ENCODE results near the gene SORCS2. TPM values are rescaled to one million over a fixed set of nuclear protein-coding genes. Genes with fewer than 3 reads are reported as not detected.

Gene SORCS2
- total and polyA plus RNA-seq, 2 of the 4 experiments (the other 2 are of a cell fraction) = 0.36 to 0.62 TPM

GRCh38 chr4:7295197-7295910 lies 103.0 kb downstream of the SORCS2 start:
- Histone ChIP-seq H3K14ac (replicated peaks; ENCODE audit: low read depth, low read length) (no peak overlapping the region), H3K4ac (ENCODE audit: low read depth, low read length) (no peak overlapping the region), H2BK5ac (ENCODE audit: low read depth, low read length, poor library complexity, severe bottlenecking) (no peak overlapping the region), H3K36me3 (ENCODE audit: control insufficient read depth, insufficient read depth, low read length) (no peaks in the 10 kb centered on the region), H2AK9ac (replicated peaks; ENCODE audit: low read depth, low read length, poor library complexity) (no peak overlapping the region), H3K27me3 (ENCODE audit: control insufficient read depth, insufficient read depth, low read length) (peaks cover 42% of the 10 kb centered on the region), H3K9me1 (ENCODE audit: insufficient read depth, low read length) (no peaks in the 10 kb centered on the region), H3K56ac (ENCODE audit: extremely low read depth, insufficient read depth, low read length) (no peak overlapping the region), H2AFZ (replicated peaks; ENCODE audit: low read length, poor library complexity) (no peak overlapping the region), H3K23ac (ENCODE audit: low read depth, low read length) (no peak overlapping the region), H3K9ac (ENCODE audit: low read depth, low read length) (no peak overlapping the region), H3K9me3 (ENCODE audit: control insufficient read depth, insufficient read depth, low read length) (no peaks in the 10 kb centered on the region), H3K4me3 (ENCODE audit: insufficient read depth, low read depth, low read length) (no peak overlapping the region), H4K8ac (ENCODE audit: low read depth in 2 of 2, low read length in 2 of 2) (no peak overlapping the region), H2BK120ac (ENCODE audit: low read depth, low read length) (no peak overlapping the region), H4K91ac (ENCODE audit: insufficient read depth, low read depth, low read length) (no peak overlapping the region), H4K20me1 (ENCODE audit: insufficient read depth, low read length) (no peaks in the 10 kb centered on the region), H3K18ac (ENCODE audit: low read depth, low read length) (no peak overlapping the region), H3K4me1 (ENCODE audit: control insufficient read depth, insufficient read depth, low read length) (no peaks in the 10 kb centered on the region), H2BK15ac (ENCODE audit: low read depth, low read length) (no peak overlapping the region), H2AK5ac (ENCODE audit: low read depth, low read length) (no peak overlapping the region), H3K4me2 (ENCODE audit: low read depth, low read length) (no peak overlapping the region), H2BK20ac (ENCODE audit: low read depth, low read length) (no peak overlapping the region), H3K79me1 (ENCODE audit: low read depth in 1 of 2, low read length in 2 of 2) (no peaks in the 10 kb centered on the region), H4K5ac (ENCODE audit: low read depth, low read length) (no peak overlapping the region), H3K27ac (ENCODE audit: insufficient read depth, low read length) (no peak overlapping the region)
- ATAC-seq (ENCODE audit: low read depth) (no peak; the same call in 1 of the 2 replicates), DNase-seq (no peak)
- CTCF ChIA-PET = no interaction called here
- POLR2A ChIA-PET (ENCODE audit: unreplicated experiment) = interaction anchor here (0.9 kb wide), 1 partner anchor 104 kb away, joined by 3 read pairs; no protein-coding TSS in a partner anchor
- no TSS peak for BruUV-seq (replicated peaks)
- intact Hi-C loops (cut with micrococcal nuclease) (no loop called here), dilution Hi-C loops (cut with HindIII; ENCODE audit: low sequenced_read_pairs, unreplicated experiment) (no loop called here), in situ Hi-C loops (cut with MboI; ENCODE audit: low sequenced_read_pairs) (no loop called here)
- WGBS, 2 experiments (ENCODE audit: extremely low coverage in 2 of 2, insufficient read length in 1 of 2) = 56% methylated on average over 8 of the region's 22 CpGs; no CpG with 5 or more reads in 1 of the 2 experiments
- no peak for TF ChIP-seq NFE2L2 (IDR thresholded peaks at IDR 0.05; ENCODE audit: low read depth, low read length)
- no peak for TF ChIP-seq RFX5 (IDR thresholded peaks at IDR 0.05; ENCODE audit: low read depth, low read length)
- TF ChIP-seq CTCF (conservative IDR thresholded peaks at IDR 0.05; ENCODE audit: low read depth, low read length) = no peak
- no peak for TF ChIP-seq RAD21 (IDR thresholded peaks at IDR 0.05; ENCODE audit: low read length)
